Stimulated activated CD8-positive, alpha-beta memory T cell treated with anti-CD3 and anti-CD28 coated beads, Interleukin-15, amount 100 ng/mL, for 24 hours (primary cell): Measurements from ENCODE around the gene CUX1.

Source experiments
- DNase-seq: peaks from one replicate; pipeline ENCODE4 v3.0.0-alpha.2; 2020; ENCODE audit warnings: low read depth

CUX1 gene

GRCh38 chr7:101957744-101958525 lies 140.5 kb downstream of the CUX1 start:
- DNase-seq = no peak

GRCh38 chr7:101959342-101959741 lies 141.9 kb downstream of the CUX1 start:
- no peak for DNase-seq

- DNase-seq = no peak
Measured at GRCh38 chr7:101959829-101960228, 142.4 kb downstream of the CUX1 start.

- DNase-seq = no peak
Measured at GRCh38 chr7:101960323-101960722, 142.9 kb downstream of the CUX1 start.

- DNase-seq = no peak
Measured at GRCh38 chr7:101960985-101961708, 143.7 kb downstream of the CUX1 start.

- no peak for DNase-seq
Measured at GRCh38 chr7:101961811-101962210, 144.4 kb downstream of the CUX1 start.

- no peak for DNase-seq
Measured at GRCh38 chr7:101963693-101964092, 146.3 kb downstream of the CUX1 start.

GRCh38 chr7:101964680-101965452 lies 147.4 kb downstream of the CUX1 start:
- DNase-seq = no peak

GRCh38 chr7:101968720-101969466 lies 151.5 kb downstream of the CUX1 start:
- DNase-seq = no peak

GRCh38 chr7:101969997-101970585 lies 152.7 kb downstream of the CUX1 start:
- no peak for DNase-seq

GRCh38 chr7:101970801-101971200 lies 153.4 kb downstream of the CUX1 start:
- no peak for DNase-seq

- no peak for DNase-seq
Measured at GRCh38 chr7:101971457-101971856, 154.0 kb downstream of the CUX1 start.

- no peak for DNase-seq
Measured at GRCh38 chr7:101972627-101973026, 155.2 kb downstream of the CUX1 start.

- no peak for DNase-seq
Measured at GRCh38 chr7:101973130-101973529, 155.7 kb downstream of the CUX1 start.

- no peak for DNase-seq
Measured at GRCh38 chr7:101974393-101974792, 157.0 kb downstream of the CUX1 start.

- no peak for DNase-seq
Measured at GRCh38 chr7:101975046-101975445, 157.6 kb downstream of the CUX1 start.

GRCh38 chr7:101976411-101976810 lies 159.0 kb downstream of the CUX1 start:
- DNase-seq = no peak

GRCh38 chr7:101977249-101977648 lies 159.8 kb downstream of the CUX1 start:
- no peak for DNase-seq

- no peak for DNase-seq
Measured at GRCh38 chr7:101978683-101979082, 161.3 kb downstream of the CUX1 start.

- no peak for DNase-seq
Measured at GRCh38 chr7:101983147-101983811, 165.9 kb downstream of the CUX1 start.
